SW480 (cell line): ENCODE data around the gene DMD.
A peak's percentile ranks its signal among the peaks of the same experiment; 100 is the strongest.

Experiments
- DNase-seq: peaks from one replicate; pipeline ENCODE4 v3.0.0-alpha.2; 2016; ENCODE audit warnings: low spot score

The DMD gene

GRCh38 chrX:31225819-31226218, 1985.5 kb downstream of the DMD start:
- no peak for DNase-seq

GRCh38 chrX:31224381-31225012, 1986.9 kb downstream of the DMD start:
- no peak for DNase-seq

GRCh38 chrX:31223817-31224216, 1987.5 kb downstream of the DMD start:
- no peak for DNase-seq

- DNase-seq = no peak
These were observed 1988.4 kb downstream of the DMD start for GRCh38 chrX:31222946-31223345.

- DNase-seq = no peak
These were observed 1992.2 kb downstream of the DMD start for GRCh38 chrX:31219174-31219573.

GRCh38 chrX:31217084-31217483, 1994.3 kb downstream of the DMD start:
- DNase-seq = no peak

- DNase-seq = no peak
These were observed 1996.0 kb downstream of the DMD start for GRCh38 chrX:31215277-31215815.

- peak; percentile 3 for DNase-seq
These were observed 1997.4 kb downstream of the DMD start for GRCh38 chrX:31213941-31214340.

- DNase-seq = no peak
These were observed 1998.2 kb downstream of the DMD start for GRCh38 chrX:31212856-31213748.

- no peak for DNase-seq
These were observed 2002.2 kb downstream of the DMD start for GRCh38 chrX:31209005-31209628.

- DNase-seq = no peak
These were observed 2009.8 kb downstream of the DMD start for GRCh38 chrX:31201503-31201902.

GRCh38 chrX:31200430-31200829, 2010.9 kb downstream of the DMD start:
- DNase-seq = no peak

GRCh38 chrX:31199840-31200114, 2011.6 kb downstream of the DMD start:
- no peak for DNase-seq

- DNase-seq = no peak
These were observed 2012.1 kb downstream of the DMD start for GRCh38 chrX:31199056-31199839.

GRCh38 chrX:31190221-31190975, 2021.0 kb downstream of the DMD start:
- no peak for DNase-seq

GRCh38 chrX:31186693-31187338, 2024.5 kb downstream of the DMD start:
- DNase-seq = no peak

- no peak for DNase-seq
These were observed 2025.5 kb downstream of the DMD start for GRCh38 chrX:31185884-31186283.

- DNase-seq = no peak
These were observed 2029.9 kb downstream of the DMD start for GRCh38 chrX:31181377-31182000.

- DNase-seq = no peak
These were observed 2032.1 kb downstream of the DMD start for GRCh38 chrX:31179203-31179602.

- no peak for DNase-seq
These were observed 2032.6 kb downstream of the DMD start for GRCh38 chrX:31178769-31179125.
